DMS79 treated with DMSO at 0.1 percent for 48 hours (cell line): ENCODE measurements around the gene BPIFB6.

Experiments
- DNase-seq: peaks from one replicate; lab custom pipeline; 2025; lab: John Stamatoyannopoulos, UW

BPIFB6 gene

GRCh38 chr20:33016581-33017109 lies 14.8 kb upstream of the BPIFB6 start:
- DNase-seq, result no peak

- DNase-seq, result no peak
These were observed 13.9 kb upstream of the BPIFB6 start for GRCh38 chr20:33017542-33017941.

GRCh38 chr20:33018169-33018931 lies 13.1 kb upstream of the BPIFB6 start:
- DNase-seq, result no peak

- DNase-seq, result no peak
These were observed 11.8 kb upstream of the BPIFB6 start for GRCh38 chr20:33019465-33020277.

- DNase-seq, result no peak
These were observed 10.9 kb upstream of the BPIFB6 start for GRCh38 chr20:33020278-33021161.

GRCh38 chr20:33021879-33022278 lies 9.6 kb upstream of the BPIFB6 start:
- no peak for DNase-seq

GRCh38 chr20:33022289-33022688 lies 9.2 kb upstream of the BPIFB6 start:
- no peak for DNase-seq

GRCh38 chr20:33022694-33023438 lies 8.6 kb upstream of the BPIFB6 start:
- DNase-seq, result no peak

GRCh38 chr20:33023439-33024242 lies 7.8 kb upstream of the BPIFB6 start:
- DNase-seq, result no peak

- no peak for DNase-seq
These were observed 7.2 kb upstream of the BPIFB6 start for GRCh38 chr20:33024243-33024560.

- no peak for DNase-seq
These were observed 6.7 kb upstream of the BPIFB6 start for GRCh38 chr20:33024609-33025317.

GRCh38 chr20:33025318-33025876 lies 6.1 kb upstream of the BPIFB6 start:
- no peak for DNase-seq

GRCh38 chr20:33026072-33026778 lies 5.2 kb upstream of the BPIFB6 start:
- no peak for DNase-seq

GRCh38 chr20:33026779-33027759 lies 4.4 kb upstream of the BPIFB6 start:
- DNase-seq, result no peak

- no peak for DNase-seq
These were observed 3.4 kb upstream of the BPIFB6 start for GRCh38 chr20:33027769-33028751.

GRCh38 chr20:33028875-33029274 lies 2.6 kb upstream of the BPIFB6 start:
- DNase-seq, result no peak

- DNase-seq, result no peak
These were observed 1.4 kb upstream of the BPIFB6 start for GRCh38 chr20:33030076-33030475.
